Stimulated activated CD4-positive, alpha-beta T cell treated with anti-CD3 and anti-CD28 coated beads, TNF-alpha, amount 100 ng/mL, for 24 hours (primary cell): ENCODE measurements around the gene NOP53.
"Not testable (repeated sequence)": the region's sequence is repeated elsewhere in the genome, so short reads cannot be mapped to it uniquely, and the experiment has no call there.

Source experiments
- DNase-seq, 3 experiments: peaks; one replicate each; pipeline ENCODE4 v3.0.0-alpha.2; 2020; ENCODE audit warnings: low read depth in 3 of 3

NOP53 gene

DNA sequence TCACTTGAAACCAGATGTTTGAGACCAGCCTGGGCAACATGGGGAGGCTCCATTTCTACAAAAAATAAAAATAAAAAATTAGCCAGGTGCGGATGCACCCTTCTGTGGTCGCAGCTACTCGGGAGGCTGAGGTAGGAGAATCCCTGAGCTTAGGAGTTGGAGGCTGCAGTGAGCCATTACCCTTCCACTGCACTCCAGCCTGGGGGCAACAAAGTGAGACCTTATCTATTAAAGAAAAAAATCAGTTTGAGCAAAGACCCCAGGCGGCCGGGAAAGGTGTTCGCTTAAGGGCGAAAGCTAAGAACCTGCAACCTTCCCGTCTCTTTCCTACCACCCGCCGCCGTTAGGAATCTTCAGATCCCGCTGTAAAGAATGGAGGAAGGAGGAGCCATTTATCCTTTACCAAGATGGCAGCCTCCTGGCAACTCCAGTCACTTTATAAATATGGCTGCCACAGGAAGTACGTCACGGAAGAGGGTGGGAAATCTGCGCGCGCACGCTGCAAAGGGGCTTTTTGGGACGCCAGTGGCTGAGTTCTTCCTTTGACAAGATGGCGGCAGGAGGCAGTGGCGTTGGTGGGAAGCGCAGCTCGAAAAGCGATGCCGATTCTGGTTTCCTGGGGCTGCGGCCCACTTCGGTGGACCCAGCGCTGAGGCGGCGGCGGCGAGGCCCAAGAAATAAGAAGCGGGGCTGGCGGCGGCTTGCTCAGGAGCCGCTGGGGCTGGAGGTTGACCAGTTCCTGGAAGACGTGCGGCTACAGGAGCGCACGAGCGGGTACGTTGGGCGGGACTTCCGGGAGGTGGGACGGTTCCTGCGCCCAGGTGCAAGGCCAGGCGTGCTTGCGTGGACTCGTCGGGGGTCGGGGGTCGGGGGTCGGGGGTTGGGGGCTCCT, at the start of gene NOP53:
Gene NOP53 (plus strand): TSS at position 537 of the 892 bp plus-strand sequence. CDS start 14 bp downstream, at position 551.
- DNase-seq = peak; percentile 95 to 96 (median 95)

DNA sequence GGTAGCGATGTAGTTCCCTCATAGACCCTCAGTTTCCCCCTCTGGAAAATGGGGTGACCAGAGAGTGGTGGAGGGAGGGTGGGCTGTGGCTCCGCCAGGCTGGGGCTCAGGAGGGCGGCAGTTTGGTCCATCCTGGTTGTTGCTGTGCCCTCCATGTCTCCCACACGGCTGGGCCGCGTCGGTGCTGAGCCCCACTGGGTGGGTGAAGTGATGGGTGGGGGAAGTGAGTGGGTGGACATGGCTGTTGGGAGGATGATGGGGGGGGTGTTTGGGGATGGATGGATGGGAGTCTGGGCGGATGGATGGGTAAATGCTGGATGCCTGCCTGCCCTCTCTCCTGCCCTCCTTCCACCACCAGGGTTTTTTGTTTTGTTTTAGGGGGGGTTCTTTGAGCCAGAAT, 48.7 kb upstream of the NOP53 start:
- DNase-seq = no peak

DNA sequence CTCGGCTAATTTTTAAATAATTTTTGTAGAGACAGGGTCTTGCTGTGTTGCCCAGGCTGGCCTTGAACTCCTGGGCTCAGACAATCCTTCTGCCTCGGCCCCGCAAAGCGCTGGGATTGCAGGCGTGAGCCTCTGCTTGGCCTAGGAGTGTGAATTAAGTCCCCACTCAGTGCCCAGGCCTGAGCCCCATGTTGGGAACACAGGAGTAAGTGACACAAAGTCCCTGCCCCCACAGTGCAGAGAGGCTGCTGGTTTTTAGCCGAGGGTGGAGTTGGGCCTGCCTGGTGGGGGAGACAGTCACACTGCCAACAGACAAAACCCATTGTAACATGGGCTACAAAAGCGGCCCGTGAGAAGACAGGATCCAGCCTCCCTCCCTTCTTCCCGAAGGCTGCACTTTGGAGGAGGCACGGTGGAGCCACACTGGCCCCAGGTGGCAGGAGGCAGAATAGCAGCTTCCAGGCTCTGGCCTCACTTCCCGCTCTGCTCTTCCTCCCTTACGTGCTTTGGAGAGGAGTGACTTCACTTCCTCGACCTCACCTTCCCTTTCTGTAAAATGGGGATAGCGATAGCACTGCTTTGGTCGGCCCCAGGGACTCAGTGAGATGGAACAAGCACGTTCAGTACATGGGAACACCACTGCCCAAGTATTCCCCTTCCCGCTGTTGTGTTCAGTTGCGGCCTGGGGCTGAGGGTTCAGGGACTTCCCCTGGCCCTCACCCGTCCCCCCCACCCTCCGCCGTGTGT, 47.3 kb upstream of the NOP53 start:
- DNase-seq = peak; percentile 23 to 57 (median 25)

DNA sequence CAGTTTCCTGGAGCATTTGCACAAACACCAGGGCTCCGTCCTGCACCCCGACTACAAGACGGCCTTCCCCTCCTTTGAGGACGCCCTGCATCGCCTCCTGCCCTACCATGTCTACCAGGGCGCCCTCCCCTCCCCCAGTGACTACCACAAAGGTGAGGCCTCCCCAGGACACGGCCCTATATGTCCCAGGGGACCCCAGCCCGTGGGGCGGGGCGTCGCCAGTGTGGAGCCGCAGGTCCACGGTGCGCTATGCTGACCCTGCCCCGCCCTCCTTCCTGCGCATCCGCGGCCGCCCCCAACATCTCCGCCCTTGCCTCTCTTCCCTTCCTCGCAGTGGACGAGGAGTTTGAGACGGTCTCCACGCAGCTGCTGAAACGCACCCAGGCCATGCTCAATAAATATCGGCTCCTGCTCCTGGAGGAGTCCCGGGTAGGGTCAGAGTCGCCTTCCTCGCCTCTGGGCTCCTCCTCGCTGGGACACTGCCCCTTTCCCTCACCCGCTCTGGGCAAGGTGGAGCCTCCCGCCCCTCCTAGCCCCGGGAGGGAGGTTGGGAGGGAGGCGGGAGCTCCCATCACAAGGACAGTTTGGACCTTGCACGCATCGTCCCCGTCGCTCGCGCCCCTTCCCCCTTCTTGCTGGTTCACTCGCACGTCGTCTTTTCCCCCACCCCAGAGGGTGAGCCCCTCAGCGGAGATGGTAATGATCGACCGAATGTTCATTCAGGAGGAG, 46.6 kb upstream of the NOP53 start:
- DNase-seq = no peak

DNA sequence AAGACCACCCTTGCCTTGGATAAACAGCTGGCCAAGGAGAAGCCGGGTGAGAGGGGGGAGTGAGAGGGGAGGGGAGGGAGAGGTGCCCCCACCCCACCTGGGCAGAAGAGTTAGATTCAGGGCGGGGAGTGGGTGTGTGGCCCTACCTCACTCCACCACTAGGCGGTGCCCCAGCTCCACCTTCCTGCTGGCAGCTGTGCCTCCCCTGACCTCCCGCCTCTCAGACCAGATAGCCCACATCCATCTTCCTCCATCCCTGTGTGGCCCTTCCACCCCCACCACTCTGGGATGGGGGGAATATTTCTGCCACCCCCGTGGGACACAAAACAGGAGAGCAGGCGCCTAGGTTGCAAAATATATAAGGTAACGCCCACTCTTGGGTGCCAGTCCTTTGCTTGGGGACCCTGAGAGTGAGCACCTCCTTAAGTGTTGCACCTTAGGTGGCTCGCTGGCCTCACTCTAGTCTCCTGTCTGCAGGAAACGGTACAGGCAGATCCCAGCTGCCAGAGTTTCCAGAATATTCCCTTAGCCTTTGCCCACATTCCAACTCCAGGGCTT, 45.9 kb upstream of the NOP53 start:
- DNase-seq = peak; percentile 11 to 55 (median 37)

DNA sequence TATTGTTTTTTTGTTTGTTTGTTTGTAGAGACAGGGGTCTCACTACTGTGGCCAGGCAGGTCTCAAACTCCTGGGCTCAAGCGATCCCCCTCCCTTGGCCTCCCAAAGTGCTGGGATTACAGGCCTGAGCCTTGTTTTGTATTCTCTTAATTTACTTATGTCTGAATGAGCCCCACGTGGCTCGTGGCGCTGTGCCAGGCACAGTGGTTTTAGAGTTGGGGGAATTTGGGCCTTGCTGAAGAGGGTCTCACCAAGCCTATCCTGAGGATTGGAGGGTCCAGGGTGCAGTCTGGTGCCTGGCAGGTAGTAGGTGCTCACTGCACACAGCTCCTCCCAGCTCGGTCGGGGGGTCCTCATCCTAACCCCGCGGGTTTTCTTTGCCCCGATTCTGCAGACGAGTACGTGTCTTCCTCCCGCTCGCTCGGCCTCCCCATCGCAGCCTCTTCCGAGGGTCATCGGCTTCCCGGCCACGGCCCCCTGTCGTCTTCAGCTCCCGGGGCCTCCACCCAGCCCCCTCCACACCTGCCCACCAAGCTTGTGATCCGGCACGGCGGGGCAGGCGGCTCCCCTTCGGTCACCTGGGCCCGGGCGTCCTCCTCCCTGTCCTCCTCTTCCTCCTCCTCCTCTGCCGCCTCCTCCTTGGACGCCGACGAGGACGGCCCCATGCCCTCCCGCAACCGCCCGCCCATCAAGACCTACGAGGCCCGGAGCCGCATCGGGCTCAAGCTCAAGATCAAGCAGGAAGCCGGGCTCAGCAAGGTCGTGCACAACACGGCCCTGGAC, 44.2 kb upstream of the NOP53 start:
- DNase-seq = no peak

DNA sequence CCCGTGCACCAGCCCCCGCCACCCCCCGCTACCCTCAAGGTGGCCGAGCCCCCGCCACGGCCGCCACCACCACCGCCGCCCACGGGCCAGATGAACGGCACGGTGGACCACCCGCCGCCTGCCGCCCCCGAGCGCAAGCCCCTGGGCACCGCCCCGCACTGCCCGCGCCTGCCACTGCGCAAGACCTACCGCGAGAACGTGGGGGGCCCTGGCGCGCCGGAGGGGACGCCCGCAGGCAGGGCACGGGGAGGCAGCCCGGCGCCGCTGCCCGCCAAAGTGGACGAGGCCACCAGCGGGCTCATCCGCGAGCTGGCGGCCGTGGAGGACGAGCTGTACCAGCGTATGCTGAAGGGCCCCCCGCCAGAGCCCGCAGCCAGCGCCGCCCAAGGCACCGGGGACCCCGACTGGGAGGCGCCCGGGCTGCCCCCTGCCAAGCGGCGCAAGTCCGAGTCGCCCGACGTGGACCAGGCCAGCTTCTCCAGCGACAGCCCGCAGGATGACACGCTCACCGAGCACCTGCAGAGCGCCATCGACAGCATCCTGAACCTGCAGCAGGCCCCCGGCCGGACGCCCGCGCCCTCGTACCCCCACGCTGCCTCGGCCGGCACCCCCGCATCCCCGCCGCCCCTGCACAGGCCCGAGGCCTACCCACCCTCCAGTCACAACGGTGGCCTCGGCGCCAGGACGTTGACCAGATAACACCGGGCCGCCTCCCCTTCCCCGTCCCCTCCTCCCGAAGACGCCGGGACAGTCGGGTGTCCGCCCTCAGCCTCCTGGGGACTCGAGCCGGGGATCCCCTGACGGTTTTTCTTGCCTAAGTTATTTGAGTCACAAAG, 43.4 kb upstream of the NOP53 start:
- no peak for DNase-seq

DNA sequence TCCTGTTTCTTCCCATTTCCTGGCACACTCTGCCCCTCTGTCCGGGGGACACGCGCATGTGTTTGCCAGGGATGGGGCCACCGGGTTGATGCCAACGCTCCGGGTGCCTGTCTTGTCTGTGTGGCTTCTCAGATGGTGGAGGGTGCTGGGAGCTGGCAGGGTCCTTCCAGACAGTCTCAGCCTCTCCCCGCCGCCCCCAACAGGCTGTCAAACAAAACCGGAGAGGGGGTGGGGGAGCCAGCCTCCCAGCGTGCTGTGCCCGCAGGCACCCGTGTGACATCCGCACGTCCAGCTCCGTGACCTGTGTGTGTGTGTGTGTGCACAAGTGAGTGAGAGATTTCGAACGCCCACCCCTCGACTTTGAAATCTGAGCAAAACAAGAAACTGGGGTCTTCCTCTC, 42.7 kb upstream of the NOP53 start:
- DNase-seq = no peak

DNA sequence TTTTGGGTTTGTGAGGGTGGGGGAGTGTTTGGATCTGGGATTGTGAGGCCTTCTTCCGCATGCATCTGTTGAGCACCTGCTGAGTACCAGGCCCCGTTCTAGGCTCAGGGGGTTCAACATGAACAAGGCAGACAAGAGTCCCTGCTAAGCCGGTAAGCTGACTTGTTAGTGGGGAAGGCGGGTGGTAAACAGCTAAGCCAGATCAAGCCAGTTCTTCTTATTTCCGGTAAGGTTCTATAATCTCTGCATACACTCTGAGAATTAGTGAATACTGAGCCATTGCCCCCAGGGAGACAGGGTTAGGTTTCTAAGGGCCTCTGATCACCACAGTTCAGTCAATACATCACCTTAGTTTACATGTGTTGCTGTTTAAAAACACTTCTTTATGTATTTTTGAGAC, 42.0 kb upstream of the NOP53 start:
- DNase-seq = no peak

DNA sequence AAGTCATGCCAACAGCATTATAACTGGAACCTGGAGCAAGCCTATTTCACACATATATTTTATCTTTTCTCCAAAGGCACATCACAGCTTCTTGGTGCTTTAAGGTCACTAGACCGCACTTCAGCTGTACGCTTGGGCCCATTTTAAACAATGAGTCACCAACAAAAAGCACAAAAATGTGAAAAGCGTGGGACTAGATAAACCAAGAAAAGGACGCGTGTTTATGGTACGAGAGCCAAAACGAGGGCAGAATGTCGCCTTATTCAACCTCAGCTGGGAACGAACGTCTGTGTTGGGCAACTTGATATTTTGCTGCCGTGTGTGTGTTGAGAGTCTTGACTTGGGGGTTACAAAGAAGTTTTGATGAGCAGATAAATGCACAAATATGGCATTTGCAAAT, 41.3 kb upstream of the NOP53 start:
- no peak for DNase-seq

DNA sequence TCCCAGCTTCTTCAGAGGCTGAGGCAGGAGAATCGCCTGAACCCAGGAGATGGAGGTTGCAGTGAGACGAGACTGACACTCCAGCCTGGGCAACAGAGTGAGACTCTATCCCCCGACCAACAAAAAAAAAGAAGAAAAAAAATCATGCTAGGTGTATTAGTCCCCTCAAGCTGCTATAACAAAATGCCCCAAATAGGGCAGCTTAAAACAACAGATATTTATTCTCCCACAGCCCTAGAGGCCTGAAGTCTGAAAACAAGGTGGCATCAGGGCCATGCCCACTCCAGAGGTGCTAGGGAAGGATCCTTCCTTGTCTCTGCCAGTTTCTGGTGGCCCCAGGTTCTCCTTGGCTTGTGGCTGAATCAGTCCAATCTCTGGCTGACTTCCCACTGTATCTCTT, 40.7 kb upstream of the NOP53 start:
- DNase-seq = no peak

DNA sequence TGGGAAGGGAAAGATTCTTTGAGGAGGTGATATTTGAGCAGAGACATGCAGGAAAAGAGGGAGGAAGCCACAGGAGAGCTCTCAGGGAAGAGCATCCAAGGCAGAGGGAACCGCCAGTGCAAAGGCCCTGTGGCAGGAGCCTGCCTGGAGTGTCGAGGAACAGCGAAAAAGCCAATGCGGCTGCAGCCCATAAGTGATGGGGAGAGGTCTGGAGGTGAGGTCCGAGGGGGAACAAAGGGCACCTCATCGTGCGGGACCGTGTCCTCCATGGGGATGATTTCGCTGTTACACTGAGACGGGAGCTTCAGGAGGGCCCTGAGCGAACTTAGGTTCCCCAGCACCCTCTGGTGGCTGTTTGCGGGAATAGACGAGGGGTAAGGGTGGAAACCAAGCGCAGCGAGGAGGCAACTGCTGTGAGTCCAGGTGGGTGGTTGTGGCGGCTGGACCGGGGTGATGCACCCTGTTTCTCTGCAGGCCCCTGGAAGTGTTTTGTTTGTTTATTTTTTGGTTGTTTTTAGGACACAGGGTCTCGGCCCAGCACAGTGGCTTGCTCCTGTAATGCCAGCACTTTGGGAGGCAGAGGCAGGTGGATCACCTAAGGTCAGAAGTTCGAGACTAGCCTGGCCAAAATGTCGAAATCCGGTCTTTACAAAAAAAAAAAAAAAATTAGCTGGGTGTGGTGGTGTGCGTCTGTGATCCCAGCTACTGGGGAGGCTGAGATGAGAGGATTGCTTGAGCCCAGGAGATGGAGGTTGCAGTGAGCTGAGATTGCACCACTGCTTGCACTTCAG, 38.0 kb upstream of the NOP53 start:
- DNase-seq = peak; percentile 62 to 80 (median 66)

DNA sequence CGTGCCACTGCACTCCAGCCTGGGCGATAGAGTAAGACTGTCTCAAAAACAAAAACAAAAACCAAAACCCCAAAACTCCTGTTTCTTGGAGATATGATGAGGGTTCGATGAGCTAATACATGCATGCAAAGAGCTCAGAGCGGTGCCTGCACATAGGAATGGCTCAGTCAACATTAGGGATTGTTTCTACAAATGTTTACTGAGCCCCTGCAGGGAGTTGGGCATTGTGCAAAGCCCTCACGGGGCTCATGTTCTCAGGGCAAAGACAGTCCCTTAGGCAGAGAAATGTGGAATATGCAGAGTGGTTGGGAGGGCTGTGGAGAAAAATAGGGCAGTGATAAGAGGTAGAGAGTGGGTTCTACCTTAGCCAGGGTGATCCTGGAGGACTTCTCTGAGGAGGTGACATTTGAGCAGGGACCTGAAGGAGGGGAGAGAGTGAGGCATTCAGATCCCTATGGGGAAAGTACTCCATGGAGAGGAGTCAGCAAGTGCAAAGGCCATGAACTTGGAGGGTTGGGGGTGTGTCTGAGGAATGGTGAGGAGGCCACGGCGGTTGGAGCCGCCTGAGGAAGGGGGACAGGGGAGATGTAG, 33.6 kb upstream of the NOP53 start:
- DNase-seq = no peak

DNA sequence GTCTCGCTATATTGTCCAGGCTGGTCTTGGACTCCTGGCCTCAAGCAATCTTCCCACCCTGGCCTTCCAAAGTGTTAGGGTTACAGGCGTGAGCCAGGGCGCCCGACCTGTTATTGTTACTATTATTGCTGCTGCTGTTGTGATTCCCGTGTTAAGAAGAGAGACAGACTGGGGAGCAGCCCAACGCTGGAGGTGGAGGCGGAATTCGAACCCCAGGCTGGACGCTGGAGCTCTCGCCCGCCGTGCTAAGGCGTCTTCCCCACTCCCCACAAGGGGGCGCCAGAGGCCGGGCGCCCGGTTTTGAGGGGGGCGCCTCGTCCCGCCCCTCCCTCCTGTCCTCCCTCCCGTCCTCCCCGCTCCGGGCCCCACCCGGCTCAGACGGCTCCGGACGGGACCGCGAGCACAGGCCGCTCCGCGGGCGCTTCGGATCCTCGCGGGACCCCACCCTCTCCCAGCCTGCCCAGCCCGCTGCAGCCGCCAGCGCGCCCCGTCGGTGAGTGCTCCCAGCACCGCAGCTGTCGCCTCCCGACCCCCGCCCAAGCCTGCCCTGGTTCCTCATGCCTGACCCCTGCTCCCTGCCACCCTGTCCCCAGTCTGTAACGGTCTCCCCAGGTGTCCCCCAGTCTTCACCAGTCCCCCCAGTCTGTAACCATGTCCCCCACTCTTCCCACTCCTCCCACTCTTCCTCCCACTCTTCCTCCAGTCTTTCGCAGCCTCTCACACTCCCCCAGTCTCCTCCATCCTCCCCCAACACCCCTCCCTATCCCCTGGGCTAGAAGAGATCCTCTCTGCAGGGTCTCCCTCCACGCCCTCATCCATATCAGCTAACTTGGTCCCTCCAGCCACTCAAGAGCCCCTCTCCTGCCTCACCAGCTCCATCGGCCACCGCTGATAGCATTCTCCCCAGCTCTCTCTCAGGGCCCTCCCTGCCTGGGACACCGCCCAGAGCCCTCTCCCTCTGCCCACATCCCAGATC, 32.0 kb upstream of the NOP53 start, which contains the start of gene EHD2:
Gene EHD2 (plus strand): TSS at position 377 of the 976 bp plus-strand sequence. CDS start 3,191 bp downstream, outside the sequence.
- DNase-seq = peak; percentile 10 to 42 (median 29)

DNA sequence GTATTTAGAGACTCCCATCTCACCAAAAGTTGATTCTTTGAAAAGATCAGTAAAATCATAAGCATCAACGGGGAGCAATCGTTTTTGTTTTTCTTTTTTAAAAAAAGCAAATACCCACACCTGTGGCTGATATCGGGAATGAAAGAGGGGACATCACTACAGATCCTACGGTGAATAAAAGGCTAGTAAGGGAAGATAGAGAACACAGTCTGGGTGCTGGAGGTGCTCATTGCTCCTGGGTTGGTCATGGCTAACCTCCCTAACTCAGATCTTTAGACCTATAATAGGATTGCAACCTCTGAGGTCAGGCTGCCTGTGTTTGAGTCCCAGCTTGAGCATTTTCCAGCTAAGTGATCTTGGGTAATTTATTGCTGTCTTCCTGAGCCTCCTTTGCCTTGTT, 31.0 kb upstream of the NOP53 start:
- DNase-seq = no peak

DNA sequence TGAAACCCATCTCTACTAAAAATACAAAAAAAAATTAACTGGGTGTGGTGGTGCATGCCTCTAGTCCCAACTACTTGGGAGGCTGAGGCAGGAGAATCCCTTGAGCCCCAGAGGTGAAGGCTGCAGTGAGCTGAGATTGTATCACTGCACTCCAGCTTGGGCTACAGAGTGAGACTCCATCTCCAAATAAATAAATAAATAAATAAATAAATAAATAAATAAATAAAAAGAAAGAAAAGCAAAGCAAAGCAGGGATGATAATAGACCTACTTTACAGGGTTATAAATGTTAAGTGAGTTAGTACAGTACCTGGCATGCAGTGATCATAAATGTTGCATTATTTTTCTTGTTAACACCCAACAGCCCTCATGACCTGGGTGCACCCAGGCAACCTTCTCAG, 30.5 kb upstream of the NOP53 start:
- not testable (repeated sequence) for DNase-seq

DNA sequence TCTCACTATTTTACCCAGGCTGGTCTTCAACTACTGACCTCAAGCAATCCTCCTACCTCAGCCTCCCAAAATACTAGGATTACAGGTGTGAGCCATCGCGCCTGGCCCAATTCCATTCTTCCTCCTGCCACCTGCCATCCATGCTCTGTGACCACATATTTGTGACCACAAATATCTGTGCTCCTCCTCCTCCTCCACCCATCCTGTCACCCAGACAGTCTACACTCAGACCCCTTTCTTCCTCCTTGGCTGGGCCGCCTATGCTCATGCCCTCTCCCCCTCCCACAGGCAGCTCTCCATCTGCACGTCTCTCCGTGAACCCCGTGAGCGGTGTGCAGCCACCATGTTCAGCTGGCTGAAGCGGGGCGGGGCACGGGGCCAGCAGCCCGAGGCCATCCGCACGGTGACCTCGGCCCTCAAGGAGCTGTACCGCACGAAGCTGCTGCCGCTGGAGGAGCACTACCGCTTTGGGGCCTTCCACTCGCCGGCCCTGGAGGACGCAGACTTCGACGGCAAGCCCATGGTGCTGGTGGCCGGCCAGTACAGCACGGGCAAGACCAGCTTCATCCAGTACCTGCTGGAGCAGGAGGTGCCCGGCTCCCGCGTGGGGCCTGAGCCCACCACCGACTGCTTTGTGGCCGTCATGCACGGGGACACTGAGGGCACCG, 28.9 kb upstream of the NOP53 start:
- no peak for DNase-seq
